ENCODE results near the gene LRMDA. TPM values are rescaled to one million over a fixed set of nuclear protein-coding genes. Genes with fewer than 3 reads are reported as not detected.

The LRMDA gene
- total RNA-seq, 1 experiment from 2014 or later: 4.8 TPM

- Histone ChIP-seq H2AFZ (ENCODE audit: low read depth, low read length, poor library complexity, severe bottlenecking) (no peak overlapping the region), H3K27me3 (ENCODE audit: insufficient read depth, low read length) (no peaks in the 10 kb centered on the region), H3K4me2 (ENCODE audit: low read length) (no peak overlapping the region), H3K9me3 (ENCODE audit: control insufficient read depth in 1 of 2, insufficient read depth in 1 of 2, low read depth in 1 of 2, low read length in 2 of 2) (no peaks in the 10 kb centered on the region), H3K36me3 (ENCODE audit: control insufficient read depth in 1 of 2, insufficient read depth in 2 of 2, low read length in 2 of 2) (no peaks in the 10 kb centered on the region), H4K20me1 (ENCODE audit: insufficient read depth) (no peaks in the 10 kb centered on the region), H3K4me3 (replicated peaks in 1 of 2; ENCODE audit: low read depth in 1 of 2, low read length in 2 of 2) (no peak overlapping the region), H3K9me2 (ENCODE audit: insufficient read depth) (no peaks in the 10 kb centered on the region), H3K4me1 (ENCODE audit: control insufficient read depth in 1 of 2, insufficient read depth in 2 of 2, low read length in 2 of 2) (no peaks in the 10 kb centered on the region), H3K9ac (ENCODE audit: low read length) (no peak overlapping the region), H3K79me2 (ENCODE audit: insufficient read depth, low read length) (no peaks in the 10 kb centered on the region), H3K27ac (ENCODE audit: low read depth, low read length) (no peak overlapping the region)
- DNase-seq (ENCODE audit: low read depth, low spot score) (no peak), ATAC-seq (no peak)
- no TSS peak for BruUV-seq (replicated peaks)
- ChIA-PET CTCF (no interaction called here), POLR2A (no interaction called here), RAD21 (ENCODE audit: low non-redundant PET in 1 of 2, low total read pairs in 2 of 2, uncharacterized antibody in 2 of 2, unreplicated experiment in 2 of 2) (no interaction called here)
- TF ChIP-seq REST (IDR thresholded peaks at IDR 0.05; ENCODE audit: low read depth): peak; percentile 45
- no peak for TF ChIP-seq ZFX (IDR thresholded peaks at IDR 0.05)
- TF ChIP-seq EZH2 (IDR thresholded peaks at IDR 0.05): no peak
- intact Hi-C loops (cut with micrococcal nuclease): no loop called here
Observed at GRCh38 chr10:76017026-76017732, 585.8 kb downstream of the LRMDA start.

GRCh38 chr10:76017733-76018433 lies 586.5 kb downstream of the LRMDA start:
- Histone ChIP-seq H3K4me2 (ENCODE audit: low read length) (no peak overlapping the region), H3K79me2 (ENCODE audit: insufficient read depth, low read length) (no peaks in the 10 kb centered on the region), H3K4me3 (replicated peaks in 1 of 2; ENCODE audit: low read depth in 1 of 2, low read length in 2 of 2) (no peak overlapping the region), H3K27ac (ENCODE audit: low read depth, low read length) (no peak overlapping the region), H3K9ac (ENCODE audit: low read length) (no peak overlapping the region), H3K9me3 (ENCODE audit: control insufficient read depth in 1 of 2, insufficient read depth in 1 of 2, low read depth in 1 of 2, low read length in 2 of 2) (no peaks in the 10 kb centered on the region), H3K27me3 (ENCODE audit: insufficient read depth, low read length) (no peaks in the 10 kb centered on the region), H4K20me1 (ENCODE audit: insufficient read depth) (no peaks in the 10 kb centered on the region), H3K4me1 (ENCODE audit: control insufficient read depth in 1 of 2, insufficient read depth in 2 of 2, low read length in 2 of 2) (no peaks in the 10 kb centered on the region), H3K36me3 (ENCODE audit: control insufficient read depth in 1 of 2, insufficient read depth in 2 of 2, low read length in 2 of 2) (no peaks in the 10 kb centered on the region), H3K9me2 (ENCODE audit: insufficient read depth) (no peaks in the 10 kb centered on the region), H2AFZ (ENCODE audit: low read depth, low read length, poor library complexity, severe bottlenecking) (no peak overlapping the region)
- ATAC-seq: no peak
- intact Hi-C loops (cut with micrococcal nuclease): no loop called here
- BruUV-seq (replicated peaks): no TSS peak
- ChIA-PET CTCF (no interaction called here), POLR2A (no interaction called here), RAD21 (ENCODE audit: low non-redundant PET in 1 of 2, low total read pairs in 2 of 2, uncharacterized antibody in 2 of 2, unreplicated experiment in 2 of 2) (no interaction called here)
- no peak for DNase-seq (ENCODE audit: low read depth, low spot score)
- no peak for TF ChIP-seq REST (IDR thresholded peaks at IDR 0.05; ENCODE audit: low read depth)
- TF ChIP-seq SRF (IDR thresholded peaks at IDR 0.05; ENCODE audit: low read depth): no peak
- TF ChIP-seq TCF7L2 (IDR thresholded peaks at IDR 0.05; ENCODE audit: borderline replicate concordance, extremely low read depth, insufficient read depth, insufficient read length): no peak
- TF ChIP-seq YY1 (IDR thresholded peaks at IDR 0.05; ENCODE audit: extremely low read depth, insufficient replicate concordance, low read depth, low read length): no peak
- TF ChIP-seq ZFX (IDR thresholded peaks at IDR 0.05): no peak
- TF ChIP-seq POLR2A (IDR thresholded peaks at IDR 0.05; ENCODE audit: borderline replicate concordance, extremely low read depth, insufficient read depth, insufficient read length): no peak
- no peak for TF ChIP-seq MAX (IDR thresholded peaks at IDR 0.05)
- TF ChIP-seq SIN3A (IDR thresholded peaks at IDR 0.05; ENCODE audit: low read depth): no peak
- no peak for TF ChIP-seq POLR2AphosphoS5 (IDR thresholded peaks at IDR 0.05; ENCODE audit: low read depth, low read length)
- no peak for TF ChIP-seq JUND (IDR thresholded peaks at IDR 0.05)
- TF ChIP-seq ELF1 (IDR thresholded peaks at IDR 0.05; ENCODE audit: borderline replicate concordance, low read depth): no peak

Measured in HCT116 (cell line).